Keratinocyte (primary cell): ENCODE measurements around the gene DKK3. TPM values are rescaled to one million over a fixed set of nuclear protein-coding genes. Genes with fewer than 3 reads are reported as not detected.

Source experiments
- DNase-seq: peaks from one replicate; pipeline ENCODE4 v3.0.0-alpha.2; 2011; ENCODE audit warnings: low read depth, missing footprints, low spot score
- FAIRE-seq: peaks from 2 replicates; lab custom pipeline; 2011; peaks lifted over from hg19 to GRCh38; lab: Jason Lieb, UNC
- H2AFZ ChIP-seq: 2 replicates; pipeline ENCODE4 v1.6.0; 2012; ENCODE audit warnings: low read length, control low read depth, inconsistent platforms; ENCODE audit not compliant: control insufficient read depth
- H3K27ac ChIP-seq: 2 replicates; pipeline ENCODE4 v1.5.1; 2011; ENCODE audit warnings: low read length; ENCODE audit not compliant: control insufficient read depth, insufficient read depth
- H3K27me3 ChIP-seq: 3 replicates; pipeline ENCODE4 v1.6.0; 2011; ENCODE audit warnings: low read length; ENCODE audit not compliant: control insufficient read depth, insufficient read depth; ENCODE audit errors: extremely low read depth
- H3K36me3 ChIP-seq, 2 experiments: 2 replicates in 1 of 2; 3 replicates in 1 of 2; pipeline ENCODE4 v1.5.1; 2011; ENCODE audit warnings: low read length in 2 of 2, mild to moderate bottlenecking in 1 of 2; ENCODE audit not compliant: control insufficient read depth in 2 of 2, insufficient read depth in 2 of 2; ENCODE audit errors: extremely low read depth in 1 of 2
- H3K4me1 ChIP-seq: 3 replicates; pipeline ENCODE4 v1.5.1; 2011; ENCODE audit warnings: low read length; ENCODE audit not compliant: control insufficient read depth, insufficient read depth; ENCODE audit errors: extremely low read depth
- H3K4me2 ChIP-seq: 3 replicates; pipeline ENCODE4 v1.6.0; 2011; ENCODE audit warnings: low read depth, low read length; ENCODE audit not compliant: control insufficient read depth, insufficient read depth; ENCODE audit errors: extremely low read depth
- H3K4me3 ChIP-seq, 3 experiments: fragments of 200-600 bp in 1 of 3; sonication (generic) in 1 of 3; 2 replicates in 2 of 3; 3 replicates in 1 of 3; pipeline ENCODE4 v1.5.1; 2011 to 2016; ENCODE audit warnings: low read length in 3 of 3, mild to moderate bottlenecking in 3 of 3, control low read depth in 2 of 3, inconsistent platforms in 1 of 3, low read depth in 1 of 3, mixed read lengths in 1 of 3, mixed run types in 1 of 3, moderate library complexity in 1 of 3; ENCODE audit not compliant: control insufficient read depth in 2 of 3, insufficient read depth in 2 of 3; ENCODE audit errors: extremely low read depth in 1 of 3
- H3K79me2 ChIP-seq: 2 replicates; pipeline ENCODE4 v1.6.0; 2012; ENCODE audit warnings: low read length; ENCODE audit not compliant: control insufficient read depth, insufficient read depth
- H3K9ac ChIP-seq: 3 replicates; pipeline ENCODE4 v1.6.0; 2011; ENCODE audit warnings: low read length; ENCODE audit not compliant: control insufficient read depth, insufficient read depth; ENCODE audit errors: extremely low read depth
- H3K9me1 ChIP-seq: 3 replicates; pipeline ENCODE4 v1.6.0; 2011; ENCODE audit warnings: low read length; ENCODE audit not compliant: control insufficient read depth, insufficient read depth; ENCODE audit errors: extremely low read depth
- H3K9me3 ChIP-seq: 2 replicates; pipeline ENCODE4 v1.5.1; 2012; ENCODE audit warnings: low read depth, low read length; ENCODE audit not compliant: control insufficient read depth
- H4K20me1 ChIP-seq: 3 replicates; pipeline ENCODE4 v1.6.0; 2011; ENCODE audit warnings: low read length; ENCODE audit not compliant: control insufficient read depth, insufficient read depth; ENCODE audit errors: extremely low read depth
- EZH2 ChIP-seq: IDR thresholded peaks from one replicate; pipeline ENCODE4 v1.6.1; 2012; ENCODE audit warnings: inconsistent platforms, mild to moderate bottlenecking, low read length, moderate library complexity
- dilution Hi-C: fragments of 300-500 bp; cut with MboI; formaldehyde crosslinking; loops from one replicate; pipeline ENCODE4 v1.7.0; 2020; ENCODE audit warnings: low sequenced_read_pairs; ENCODE audit not compliant: extremely low pct_ligation_motif_present
- polyA plus RNA-seq, 5 experiments: library from polyadenylated mRNA; depleted of rRNA in 3 of 5; stranded (reverse) in 3 of 5; stranded (forward) in 1 of 5; unstranded in 1 of 5; fragments of >200 nt; gene quantifications; 1 replicate in 1 of 5; 2 replicates in 3 of 5; 3 replicates in 1 of 5; pipeline versions ENCODE4 v1.2.1 to v1.2.3, GENCODE V29; 2011 to 2012; ENCODE audit warnings: missing spikeins in 2 of 5, low read depth in 1 of 5, low replicate concordance in 1 of 5
- TF ChIP-seq, protein P1 (sequence below), 3 experiments: IDR thresholded peaks in 1 of 3; conservative IDR thresholded peaks in 1 of 3; optimal IDR thresholded peaks in 1 of 3; 2 replicates in 2 of 3; 3 replicates in 1 of 3; pipeline versions ENCODE3 to v1.5.1; 2011; ENCODE audit warnings: low read length in 3 of 3, mild to moderate bottlenecking in 3 of 3, moderate library complexity in 2 of 3, control low read depth in 1 of 3, inconsistent platforms in 1 of 3; ENCODE audit not compliant: insufficient read depth in 2 of 3; ENCODE audit errors: extremely low read depth in 1 of 3

DKK3 gene
- polyA plus RNA-seq, 1 donor (not counting 4 experiments of a cell fraction or from before 2014, with no cell fraction given), result 712 TPM

DNA sequence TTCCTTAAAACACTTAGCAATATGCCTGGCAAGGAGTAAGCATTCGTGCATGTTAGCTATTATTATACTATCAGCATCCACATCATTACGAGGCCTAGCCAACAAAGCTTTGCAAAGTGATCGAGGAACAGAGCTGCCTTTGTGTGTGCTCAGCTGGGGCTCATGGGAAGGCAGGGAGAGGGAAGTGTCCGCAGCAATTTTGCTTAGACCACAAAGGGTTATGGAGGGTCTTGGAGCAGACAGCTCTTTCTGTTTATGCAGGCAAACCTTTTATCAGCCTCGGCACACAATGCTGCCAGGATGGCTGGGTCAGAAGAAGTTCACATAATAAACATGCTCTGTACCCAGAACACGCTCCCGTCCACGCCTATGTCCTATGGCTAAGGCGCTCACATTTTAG lies 10.9 kb upstream of the DKK3 start:
- Histone ChIP-seq H3K36me3 (no peaks in the 10 kb centered on the region), H3K27ac (no peak overlapping the region), H3K9ac (no peak overlapping the region), H2AFZ (peak overlapping the region; percentile 48), H3K4me2 (peak overlapping the region; percentile 22), H3K27me3 (no peaks in the 10 kb centered on the region), H3K79me2 (no peaks in the 10 kb centered on the region), H4K20me1 (no peaks in the 10 kb centered on the region), H3K9me1 (no peaks in the 10 kb centered on the region), H3K4me3 (no peak overlapping the region), H3K9me3 (no peaks in the 10 kb centered on the region), H3K4me1 (peaks cover 5% of the 10 kb centered on the region)
- dilution Hi-C loops, result no loop called here
- no peak for TF ChIP-seq EZH2
- TF ChIP-seq, protein P1, sequence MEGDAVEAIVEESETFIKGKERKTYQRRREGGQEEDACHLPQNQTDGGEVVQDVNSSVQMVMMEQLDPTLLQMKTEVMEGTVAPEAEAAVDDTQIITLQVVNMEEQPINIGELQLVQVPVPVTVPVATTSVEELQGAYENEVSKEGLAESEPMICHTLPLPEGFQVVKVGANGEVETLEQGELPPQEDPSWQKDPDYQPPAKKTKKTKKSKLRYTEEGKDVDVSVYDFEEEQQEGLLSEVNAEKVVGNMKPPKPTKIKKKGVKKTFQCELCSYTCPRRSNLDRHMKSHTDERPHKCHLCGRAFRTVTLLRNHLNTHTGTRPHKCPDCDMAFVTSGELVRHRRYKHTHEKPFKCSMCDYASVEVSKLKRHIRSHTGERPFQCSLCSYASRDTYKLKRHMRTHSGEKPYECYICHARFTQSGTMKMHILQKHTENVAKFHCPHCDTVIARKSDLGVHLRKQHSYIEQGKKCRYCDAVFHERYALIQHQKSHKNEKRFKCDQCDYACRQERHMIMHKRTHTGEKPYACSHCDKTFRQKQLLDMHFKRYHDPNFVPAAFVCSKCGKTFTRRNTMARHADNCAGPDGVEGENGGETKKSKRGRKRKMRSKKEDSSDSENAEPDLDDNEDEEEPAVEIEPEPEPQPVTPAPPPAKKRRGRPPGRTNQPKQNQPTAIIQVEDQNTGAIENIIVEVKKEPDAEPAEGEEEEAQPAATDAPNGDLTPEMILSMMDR (optimal IDR thresholded peaks at IDR 0.05 in 1 of 3, IDR thresholded peaks at IDR 0.05 in 1 of 3, conservative IDR thresholded peaks at IDR 0.05 in 1 of 3; ENCODE audit: extremely low read depth in 1 of 3, insufficient read depth in 2 of 3, low read length in 3 of 3), result no peak
- DNase-seq, result no peak
- peak; percentile 56 for FAIRE-seq

DNA sequence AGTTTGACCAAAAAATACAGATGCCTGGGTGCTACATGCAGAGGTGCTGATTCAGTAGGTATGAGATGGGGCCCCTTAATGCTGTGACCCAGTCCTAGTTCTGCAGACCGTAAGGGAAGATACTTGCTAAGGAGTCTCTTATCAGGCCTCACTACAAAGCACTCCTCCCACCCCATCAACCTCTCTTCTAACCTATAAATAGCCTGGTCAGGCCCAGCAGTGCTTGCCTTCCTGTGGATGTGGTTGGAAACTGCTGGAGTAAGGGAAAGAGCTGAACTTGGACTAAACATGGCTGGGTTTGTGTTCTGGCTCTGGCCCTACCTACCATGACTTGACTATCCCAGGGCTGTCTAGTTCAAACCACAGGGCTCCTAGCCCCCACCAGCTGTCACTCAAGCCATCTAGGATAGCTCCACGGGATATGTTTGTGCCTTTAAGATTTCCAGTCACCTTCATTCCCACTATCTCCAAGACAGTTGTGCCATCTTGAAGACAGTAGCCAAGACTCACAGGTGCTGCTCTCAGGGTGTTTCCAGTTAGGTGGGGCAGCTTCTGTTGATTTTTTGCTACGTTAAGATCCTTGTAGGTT lies 9.5 kb upstream of the DKK3 start:
- H3K27ac ChIP-seq, result no peak overlapping the region
- H3K4me1 ChIP-seq, result peaks cover 5% of the 10 kb centered on the region
- no peaks in the 10 kb centered on the region for H4K20me1 ChIP-seq
- FAIRE-seq, result no peak
- H3K27me3 ChIP-seq, result no peaks in the 10 kb centered on the region
- no peaks in the 10 kb centered on the region for H3K79me2 ChIP-seq
- dilution Hi-C loops, result no loop called here
- no peak overlapping the region for H3K9ac ChIP-seq
- DNase-seq, result no peak
- H3K36me3 ChIP-seq, result no peaks in the 10 kb centered on the region
- H3K9me1 ChIP-seq, result no peaks in the 10 kb centered on the region
- TF ChIP-seq EZH2, result no peak
- TF ChIP-seq, protein P1 (optimal IDR thresholded peaks at IDR 0.05 in 1 of 3, IDR thresholded peaks at IDR 0.05 in 1 of 3, conservative IDR thresholded peaks at IDR 0.05 in 1 of 3; ENCODE audit: extremely low read depth in 1 of 3, insufficient read depth in 2 of 3, low read length in 3 of 3), result no peak
- H2AFZ ChIP-seq, result no peak overlapping the region
- no peaks in the 10 kb centered on the region for H3K9me3 ChIP-seq
- no peak overlapping the region for H3K4me2 ChIP-seq
- H3K4me3 ChIP-seq, result no peak overlapping the region
